GM12865 (cell line): ENCODE measurements around the gene NDC1.

Experiments used
- DNase-seq: peaks from one replicate; pipeline ENCODE4 v3.0.0; 2010; ENCODE audit warnings: low read depth
- H3K4me3 ChIP-seq: 2 replicates; pipeline ENCODE4 v1.5.1; 2011; ENCODE audit warnings: mild to moderate bottlenecking, low read depth, low read length, control low read depth
- TF ChIP-seq, protein P1 (sequence below): IDR thresholded peaks from 2 replicates; pipeline ENCODE4 v1.5.1; 2011; ENCODE audit warnings: low read length, control low read depth, low read depth, inconsistent platforms; ENCODE audit not compliant: insufficient read depth; ENCODE audit errors: missing control alignments

NDC1 gene

GRCh38 chr1:53733975-53734649 is 104.0 kb downstream of the NDC1 start:
- DNase-seq = no peak
- TF ChIP-seq, protein P1, sequence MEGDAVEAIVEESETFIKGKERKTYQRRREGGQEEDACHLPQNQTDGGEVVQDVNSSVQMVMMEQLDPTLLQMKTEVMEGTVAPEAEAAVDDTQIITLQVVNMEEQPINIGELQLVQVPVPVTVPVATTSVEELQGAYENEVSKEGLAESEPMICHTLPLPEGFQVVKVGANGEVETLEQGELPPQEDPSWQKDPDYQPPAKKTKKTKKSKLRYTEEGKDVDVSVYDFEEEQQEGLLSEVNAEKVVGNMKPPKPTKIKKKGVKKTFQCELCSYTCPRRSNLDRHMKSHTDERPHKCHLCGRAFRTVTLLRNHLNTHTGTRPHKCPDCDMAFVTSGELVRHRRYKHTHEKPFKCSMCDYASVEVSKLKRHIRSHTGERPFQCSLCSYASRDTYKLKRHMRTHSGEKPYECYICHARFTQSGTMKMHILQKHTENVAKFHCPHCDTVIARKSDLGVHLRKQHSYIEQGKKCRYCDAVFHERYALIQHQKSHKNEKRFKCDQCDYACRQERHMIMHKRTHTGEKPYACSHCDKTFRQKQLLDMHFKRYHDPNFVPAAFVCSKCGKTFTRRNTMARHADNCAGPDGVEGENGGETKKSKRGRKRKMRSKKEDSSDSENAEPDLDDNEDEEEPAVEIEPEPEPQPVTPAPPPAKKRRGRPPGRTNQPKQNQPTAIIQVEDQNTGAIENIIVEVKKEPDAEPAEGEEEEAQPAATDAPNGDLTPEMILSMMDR = no peak
- H3K4me3 ChIP-seq = no peak overlapping the region

DNA sequence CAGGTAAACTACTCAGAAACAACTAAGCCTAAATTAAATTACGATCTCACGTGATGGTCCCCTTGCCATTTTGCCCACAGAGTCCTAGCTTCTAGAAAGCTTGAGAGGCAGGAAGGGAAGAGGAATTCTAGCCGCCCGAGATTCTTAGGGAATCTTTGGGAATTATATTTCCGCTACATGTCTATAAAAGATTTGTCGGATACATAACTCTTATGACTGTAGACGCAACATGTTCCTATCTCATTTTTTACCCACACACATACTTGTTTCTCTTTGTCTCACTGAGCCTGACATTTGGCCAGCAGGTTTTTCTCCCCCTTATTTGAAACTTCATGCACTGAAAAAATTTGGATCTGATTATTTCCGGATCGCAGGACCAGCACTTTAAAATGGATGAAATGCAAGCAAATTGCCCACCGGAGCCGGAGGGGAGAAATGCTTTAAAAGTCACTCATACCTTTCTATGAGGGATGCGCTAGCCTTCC is 104.6 kb downstream of the NDC1 start:
- H3K4me3 ChIP-seq = no peak overlapping the region
- TF ChIP-seq, protein P1 = no peak

DNA sequence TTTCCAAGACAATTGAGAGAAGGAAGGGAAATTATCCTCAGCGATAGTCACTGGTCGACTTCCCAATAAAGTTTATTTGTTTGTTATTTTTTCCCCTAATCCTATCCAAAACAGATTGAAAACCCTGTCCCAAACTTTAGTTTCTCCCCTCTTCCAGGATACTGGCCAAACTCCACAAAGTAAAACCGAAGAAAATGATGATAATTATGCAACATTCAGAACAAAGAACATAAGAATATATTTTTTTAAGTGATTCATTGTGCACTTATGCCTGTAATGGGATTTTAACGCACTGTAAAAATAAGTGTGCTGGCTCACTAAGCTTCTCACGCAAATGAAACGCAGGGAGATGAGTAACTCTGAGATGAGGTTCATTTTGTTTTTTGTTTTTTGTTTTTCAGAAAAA is 105.2 kb downstream of the NDC1 start:
- H3K4me3 ChIP-seq = no peak overlapping the region
- TF ChIP-seq, protein P1 = no peak
- no peak for DNase-seq

More for the DNA sequence above, 104.6 kb downstream of the NDC1 start:
- DNase-seq = no peak

GRCh38 chr1:53732409-53732808 is 105.7 kb downstream of the NDC1 start:
- TF ChIP-seq, protein P1 = no peak
- H3K4me3 ChIP-seq = no peak overlapping the region
- no peak for DNase-seq

- DNase-seq = no peak
- no peak overlapping the region for H3K4me3 ChIP-seq
- TF ChIP-seq, protein P1 = no peak
Measured at GRCh38 chr1:53731779-53732305, 106.3 kb downstream of the NDC1 start.

DNA sequence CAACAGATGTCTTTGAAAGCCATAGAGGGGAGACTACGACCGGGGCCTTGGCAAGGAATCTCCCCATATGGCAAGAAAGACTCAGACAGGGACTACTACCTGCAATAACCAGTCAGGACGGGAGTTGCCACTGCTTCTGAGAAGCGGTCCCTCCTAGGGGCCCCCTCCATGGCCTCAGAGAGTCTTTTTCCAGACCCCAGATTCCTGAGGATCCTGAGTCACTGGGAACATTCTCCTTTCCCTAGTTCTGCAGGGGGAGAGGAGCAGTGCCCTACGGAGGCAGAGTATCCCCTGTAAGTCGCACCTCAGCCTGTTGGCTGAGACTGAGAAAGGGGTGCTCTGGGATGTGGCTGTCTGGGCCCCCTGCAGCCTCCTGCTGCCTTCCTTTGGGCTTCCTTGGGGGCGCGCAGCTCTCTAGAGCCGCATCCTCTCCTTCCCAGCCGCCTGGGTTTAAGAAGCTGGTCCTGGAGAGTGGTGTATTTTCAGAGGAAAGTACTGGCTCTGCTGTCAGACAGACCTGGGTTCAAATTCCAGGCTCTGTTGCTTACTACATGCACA is 107.0 kb downstream of the NDC1 start:
- no peak overlapping the region for H3K4me3 ChIP-seq
- TF ChIP-seq, protein P1 = no peak
- no peak for DNase-seq
